CD4-positive, alpha-beta T cell treated with Interleukin-2 at 100 ng/mL for 4 hours (primary cell): Measurements from ENCODE around the gene ZNF367.

ENCODE experiments used
- DNase-seq: peaks from one replicate; pipeline ENCODE4 v3.0.0-alpha.2; 2020; ENCODE audit warnings: low spot score

ZNF367 gene

GRCh38 chr9:96418083-96418919 lies at the start of gene ZNF367:
ZNF367 (minus strand) TSS chr9:96418370; CDS start chr9:96418032, 338 bp downstream.
- peak; percentile 95 for DNase-seq

DNA sequence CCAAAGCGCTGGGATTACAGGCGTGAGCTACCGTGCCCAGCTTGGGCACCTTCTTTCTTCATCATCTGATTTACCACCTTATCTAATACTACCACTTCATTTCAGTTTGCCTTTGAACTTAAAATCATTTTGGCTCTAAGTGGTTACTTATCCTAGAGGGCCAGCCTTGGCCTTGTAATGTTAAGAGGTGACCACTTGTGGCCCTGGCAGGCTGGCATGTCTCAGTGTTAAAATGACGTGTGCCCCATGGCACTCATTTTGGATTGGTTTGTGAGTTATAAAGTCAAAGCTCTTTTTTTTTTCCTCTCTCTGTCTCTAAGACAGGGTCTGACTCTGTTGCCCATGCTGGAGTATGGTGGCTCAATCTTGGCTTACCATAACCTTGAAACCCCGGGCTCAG lies 49.6 kb upstream of the ZNF367 start:
- no peak for DNase-seq

DNA sequence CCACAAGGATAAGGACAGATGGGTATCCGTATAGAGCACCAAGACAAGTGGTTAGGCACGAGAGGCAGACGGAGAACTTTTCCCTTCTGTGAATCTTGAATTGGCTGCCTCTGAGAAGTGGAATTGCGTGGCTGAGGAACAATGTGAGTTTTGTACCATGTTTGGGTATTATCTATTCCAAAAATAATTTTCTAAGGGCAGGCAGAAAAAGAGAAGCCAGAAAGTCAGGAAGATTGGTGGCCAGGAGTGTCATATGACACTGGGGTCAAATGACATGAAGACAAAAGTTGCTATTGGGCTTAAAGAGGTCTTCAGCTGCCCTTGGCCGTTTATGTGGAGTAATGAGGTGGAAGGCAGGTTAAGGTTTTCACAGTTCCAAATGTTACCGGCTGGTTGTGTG lies 46.3 kb upstream of the ZNF367 start:
- DNase-seq: no peak

- no peak for DNase-seq
Measured at GRCh38 chr9:96462541-96462940, 44.4 kb upstream of the ZNF367 start.

DNA sequence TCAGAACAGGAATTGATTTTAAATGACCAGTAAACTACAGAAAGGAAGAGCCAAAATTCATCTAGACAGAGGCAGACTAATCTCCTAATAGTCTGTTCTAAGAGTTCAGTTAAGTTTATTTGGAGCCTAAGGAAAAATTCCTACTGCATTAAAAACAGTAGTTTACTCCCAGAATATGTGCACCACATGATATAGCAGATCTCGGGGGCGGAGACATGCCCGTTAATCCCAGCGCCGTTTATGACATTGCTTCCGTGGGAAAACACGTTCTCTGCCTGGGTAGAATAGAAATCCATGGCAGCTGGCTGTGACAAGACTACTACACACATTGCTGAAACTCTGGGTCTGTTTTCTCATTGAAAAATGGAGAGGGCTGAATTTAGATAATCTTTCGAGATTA lies 43.2 kb upstream of the ZNF367 start:
- DNase-seq: no peak

DNA sequence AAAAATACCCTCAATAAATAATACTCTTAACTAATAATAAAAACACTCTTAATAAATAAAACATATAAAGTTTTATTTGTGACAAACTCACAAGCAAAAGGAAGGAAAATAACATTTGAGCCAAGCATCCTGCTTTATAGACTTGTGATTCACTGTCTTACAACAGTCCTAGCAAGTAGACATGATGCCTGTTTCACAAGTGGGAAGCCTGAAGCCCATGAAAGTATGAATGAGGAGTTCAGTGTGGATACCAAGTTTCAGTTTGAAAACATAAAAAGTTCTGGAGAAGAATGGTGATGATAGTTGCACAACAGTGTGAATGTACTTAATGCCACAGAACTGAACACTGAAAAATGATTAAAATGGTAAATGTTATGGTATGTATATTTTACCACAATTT lies 42.7 kb upstream of the ZNF367 start:
- DNase-seq: no peak

GRCh38 chr9:96460470-96460869 lies 42.3 kb upstream of the ZNF367 start:
- DNase-seq: no peak

- no peak for DNase-seq
Measured at GRCh38 chr9:96459268-96460007, 41.3 kb upstream of the ZNF367 start.

- no peak for DNase-seq
Measured at GRCh38 chr9:96458226-96458625, 40.1 kb upstream of the ZNF367 start.

DNA sequence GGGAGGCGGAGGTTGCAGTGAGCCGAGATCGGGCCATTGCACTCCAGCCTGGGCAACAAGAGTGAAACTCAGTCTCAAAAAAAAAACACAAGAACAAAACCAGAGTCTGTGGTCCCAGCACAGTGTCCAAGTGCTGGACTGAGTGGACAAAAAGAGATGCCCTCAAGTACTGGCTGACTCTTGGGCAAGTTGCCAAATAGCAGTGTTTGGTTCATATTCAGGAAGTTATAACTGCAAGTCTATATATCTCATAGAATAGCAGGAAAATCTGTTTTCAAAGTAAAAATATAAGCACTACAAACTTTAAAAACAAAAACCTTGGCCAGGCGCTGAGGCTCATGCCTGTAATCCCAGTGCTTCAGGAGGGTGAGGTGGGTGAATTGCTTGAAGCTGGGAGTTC lies 39.1 kb upstream of the ZNF367 start:
- DNase-seq: no peak

GRCh38 chr9:96453625-96454024 lies 35.5 kb upstream of the ZNF367 start:
- DNase-seq: no peak

DNA sequence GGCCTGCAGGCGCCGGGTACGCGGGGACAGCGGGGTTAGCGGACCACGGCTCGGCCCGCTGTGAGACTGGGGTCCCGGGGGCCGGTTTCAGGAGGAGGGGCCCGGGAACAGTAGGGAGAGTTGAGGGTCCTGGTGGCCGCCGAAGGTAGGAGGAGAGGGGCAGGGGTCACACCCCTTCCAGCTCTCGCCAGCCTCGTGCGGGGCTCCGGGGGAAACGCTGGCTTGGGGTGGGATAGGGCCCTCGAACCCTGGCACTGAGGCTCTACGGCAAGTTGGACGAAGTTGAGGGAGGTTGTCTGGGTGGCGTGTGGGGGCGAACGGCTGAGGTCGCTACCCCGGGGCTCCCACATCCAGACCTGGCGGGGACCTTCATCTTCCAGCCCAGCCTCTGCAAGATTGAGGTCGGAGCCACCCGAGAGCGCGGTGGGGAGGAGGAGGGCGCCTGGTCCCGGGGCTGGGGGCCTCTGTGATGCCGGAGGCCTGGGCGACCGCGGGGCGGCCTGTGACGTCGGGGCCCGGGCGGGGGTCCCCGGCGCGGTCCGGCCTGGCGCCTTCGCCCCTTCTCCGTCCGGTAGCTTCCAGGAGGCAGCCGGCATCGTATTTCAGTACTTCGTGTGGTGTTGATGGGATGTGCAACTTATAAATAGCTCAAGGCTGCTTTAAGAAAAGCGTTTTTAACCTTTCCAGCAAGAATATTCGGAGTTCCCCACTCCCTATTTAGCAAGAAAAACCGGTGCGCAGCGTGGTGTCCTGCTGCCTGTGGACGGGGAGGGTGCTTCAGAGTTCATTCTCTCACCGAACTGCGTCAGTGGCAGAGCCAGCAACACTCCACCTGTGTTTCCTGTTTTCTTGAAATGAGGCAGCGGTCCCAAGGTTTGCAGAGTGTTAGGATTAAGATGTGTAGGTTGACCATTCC lies 32.7 kb upstream of the ZNF367 start:
- DNase-seq: peak; percentile 42

- DNase-seq: peak; percentile 94
Measured at GRCh38 chr9:96449845-96450612, 31.9 kb upstream of the ZNF367 start, which contains the start of gene HABP4. HABP4 (plus strand) TSS chr9:96450169; CDS start chr9:96450280, 111 bp downstream.

DNA sequence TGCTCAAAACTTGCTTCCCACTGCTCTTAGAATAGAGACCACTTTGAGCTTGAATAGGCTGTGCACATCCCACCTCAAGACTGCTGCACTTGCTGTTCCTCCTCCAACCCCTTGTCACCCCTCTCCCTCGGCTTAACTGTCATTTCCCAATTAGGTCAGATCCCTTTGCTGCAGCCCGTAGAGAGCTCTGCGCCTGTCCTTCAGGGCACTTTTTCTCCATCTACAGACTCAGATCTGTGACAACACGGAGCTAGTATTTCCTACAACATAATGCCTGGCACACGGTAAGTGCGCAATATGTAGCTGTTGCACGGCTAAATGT lies 31.3 kb upstream of the ZNF367 start:
- no peak for DNase-seq

DNA sequence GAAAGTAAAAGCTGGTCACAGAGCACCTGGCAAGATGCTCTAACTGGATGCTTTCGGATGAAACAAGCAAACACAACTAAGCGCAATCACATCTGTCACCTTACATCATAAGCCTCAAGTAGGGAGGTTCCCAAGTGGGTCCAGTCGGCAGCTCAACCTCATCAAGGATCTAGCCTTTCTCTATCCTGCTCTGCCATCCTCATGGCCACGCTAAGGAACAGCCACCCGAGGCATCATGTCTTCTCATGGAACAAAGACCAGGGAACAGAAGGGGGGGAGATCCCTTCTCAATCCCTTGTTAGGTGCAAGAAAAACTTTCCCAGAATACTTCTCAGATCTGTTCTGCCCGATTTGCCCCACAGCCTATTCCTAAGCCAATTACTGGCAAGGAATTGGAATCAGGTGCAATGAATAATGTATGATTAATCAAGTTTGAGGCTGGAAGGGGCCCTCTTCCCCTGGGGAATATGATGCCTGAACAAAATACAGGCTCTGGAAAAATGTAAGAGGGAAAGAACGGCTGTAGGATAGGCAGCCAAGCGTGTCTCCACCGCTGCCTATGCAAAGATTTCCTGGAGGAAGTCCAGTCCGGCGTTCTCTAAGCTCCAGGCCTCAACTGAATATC lies 30.5 kb upstream of the ZNF367 start:
- DNase-seq: no peak

DNA sequence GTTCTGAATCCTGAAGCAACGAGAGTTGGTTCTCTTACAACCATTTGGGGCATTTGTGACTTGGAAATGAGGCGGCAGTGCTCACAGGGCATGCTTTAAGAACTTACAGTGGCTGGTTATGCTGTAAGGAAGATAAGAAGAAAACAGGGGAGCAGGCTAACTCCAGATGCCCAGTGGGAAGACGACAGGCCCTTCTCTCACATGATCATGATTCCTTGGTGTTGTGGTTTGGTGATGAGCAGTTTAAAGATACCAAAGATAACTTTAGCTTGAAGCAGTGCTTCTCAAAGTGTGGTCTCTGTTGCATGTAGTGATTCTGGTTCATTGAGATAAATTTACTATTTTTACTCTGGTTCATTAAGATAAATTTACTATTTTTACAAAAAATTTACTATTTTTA lies 29.2 kb upstream of the ZNF367 start:
- DNase-seq: no peak

DNA sequence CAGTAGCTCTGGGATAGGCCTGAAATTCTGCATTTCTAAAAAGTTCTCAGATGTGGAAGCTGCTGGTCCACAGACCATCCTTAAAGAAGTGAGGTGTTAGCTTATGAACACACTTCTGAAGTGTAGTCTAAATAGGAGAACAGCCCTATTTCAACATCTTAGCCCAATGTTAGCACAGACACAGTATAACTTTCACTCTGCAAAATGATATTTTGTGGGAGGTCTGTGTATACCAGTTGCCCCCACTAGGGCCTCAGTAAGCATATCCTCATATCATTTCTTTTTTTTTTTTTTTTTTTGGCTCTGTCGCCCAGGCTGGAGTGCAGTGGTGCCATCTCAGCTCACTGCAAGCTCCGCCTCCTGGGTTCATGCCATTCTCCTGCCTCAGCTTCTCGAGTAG lies 24.3 kb upstream of the ZNF367 start:
- DNase-seq: no peak

DNA sequence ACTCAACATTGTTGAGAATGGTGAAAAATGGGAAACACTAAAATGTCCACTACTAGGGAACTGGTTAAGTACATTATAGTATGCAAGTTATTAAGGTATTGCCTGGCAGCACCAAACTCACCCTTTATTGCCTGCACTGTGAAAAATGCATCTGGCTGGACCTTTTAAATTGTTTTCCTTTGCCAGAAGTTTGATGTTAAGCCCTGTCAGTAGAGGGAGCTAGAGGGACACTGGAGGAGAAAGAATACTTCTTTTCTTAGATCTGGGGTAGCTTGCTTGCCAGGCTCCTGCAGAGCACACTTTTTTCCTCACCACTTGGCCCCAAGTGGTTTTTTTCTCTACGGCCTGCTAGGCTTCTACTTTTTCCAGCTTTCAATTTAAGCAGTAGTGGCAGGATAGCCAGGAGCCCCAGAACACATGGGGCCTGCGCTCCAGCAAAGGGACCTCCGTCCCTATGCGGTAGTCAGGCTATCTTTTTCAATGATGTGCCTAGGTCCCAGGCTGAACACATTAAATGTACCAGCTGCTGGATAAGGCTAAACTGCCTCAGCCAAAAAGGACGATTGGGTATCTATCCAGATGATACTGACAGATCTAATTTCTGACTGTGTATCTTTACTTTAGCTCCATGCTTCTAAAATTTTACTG lies 23.8 kb upstream of the ZNF367 start:
- DNase-seq: peak; percentile 34

GRCh38 chr9:96440671-96441199 lies 22.6 kb upstream of the ZNF367 start:
- no peak for DNase-seq

- no peak for DNase-seq
Measured at GRCh38 chr9:96437454-96437853, 19.3 kb upstream of the ZNF367 start.
